GM12891 (cell line): ENCODE data around the gene MYO9B.

Source experiments
- DNase-seq: peaks from one replicate; pipeline ENCODE4 v3.0.0; 2011; ENCODE audit warnings: low spot score; ENCODE audit not compliant: insufficient read length
- FAIRE-seq: peaks from 2 replicates; lab custom pipeline; 2011; peaks lifted over from hg19 to GRCh38; lab: Jason Lieb, UNC
- PAX5 ChIP-seq: IDR thresholded peaks from 2 replicates; pipeline ENCODE4 v1.6.1; 2011; ENCODE audit warnings: low read length, moderate library complexity, mild to moderate bottlenecking; ENCODE audit not compliant: insufficient read depth, severe bottlenecking
- POLR2A ChIP-seq: IDR thresholded peaks from 2 replicates; pipeline ENCODE4 v1.6.1; 2011; ENCODE audit warnings: low read depth, low read length, control low read depth
- POLR2AphosphoS5 ChIP-seq: IDR thresholded peaks from 2 replicates; pipeline ENCODE4 v1.6.1; 2011; ENCODE audit warnings: low read depth, low read length, control low read depth
- POU2F2 ChIP-seq: IDR thresholded peaks from 2 replicates; pipeline ENCODE4 v1.6.1; 2011; ENCODE audit warnings: low read depth, mild to moderate bottlenecking, control low read depth, low read length, moderate library complexity
- SPI1 ChIP-seq: IDR thresholded peaks from 2 replicates; pipeline ENCODE4 v1.6.1; 2011; ENCODE audit warnings: low read depth, low read length, control low read depth
- TAF1 ChIP-seq: IDR thresholded peaks from 2 replicates; pipeline ENCODE4 v1.6.1; 2011; ENCODE audit warnings: low read depth, low read length, control low read depth

The MYO9B gene

DNA sequence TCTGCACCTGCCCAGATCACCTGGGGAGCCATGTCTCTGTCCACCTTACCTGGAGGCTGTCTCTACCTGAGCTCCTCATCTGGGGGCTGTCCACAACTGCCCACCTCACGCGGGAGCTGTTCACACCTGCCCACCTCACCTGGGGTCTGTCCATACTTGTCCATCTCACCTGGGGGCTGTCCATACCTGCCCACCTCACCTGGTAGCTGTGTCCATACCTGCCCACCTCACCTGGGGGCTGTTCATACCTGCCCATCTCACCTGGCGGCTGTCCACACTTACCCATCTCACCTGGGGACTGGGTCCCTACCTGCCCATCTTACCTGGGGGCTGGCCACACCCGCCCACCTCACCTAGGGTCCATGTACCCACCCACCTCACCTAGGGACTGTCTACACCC, 38.9 kb upstream of the MYO9B start:
- TF ChIP-seq POU2F2 (no peak), POLR2AphosphoS5 (no peak), TAF1 (no peak), POLR2A (no peak), PAX5 (no peak), SPI1 (no peak)
- DNase-seq: no peak
- no peak for FAIRE-seq

GRCh38 chr19:17037184-17037583, 38.4 kb upstream of the MYO9B start:
- FAIRE-seq (no peak), DNase-seq (no peak)
- TF ChIP-seq POLR2AphosphoS5: no peak
- no peak for TF ChIP-seq POLR2A
- TF ChIP-seq POU2F2: no peak
- TF ChIP-seq PAX5: no peak
- TF ChIP-seq SPI1: no peak
- no peak for TF ChIP-seq TAF1

GRCh38 chr19:17037966-17038500, 37.5 kb upstream of the MYO9B start:
- TF ChIP-seq POLR2A (no peak), TAF1 (no peak), POU2F2 (no peak), POLR2AphosphoS5 (no peak), SPI1 (no peak), PAX5 (no peak)
- DNase-seq: no peak
- no peak for FAIRE-seq

GRCh38 chr19:17041976-17042375, 33.6 kb upstream of the MYO9B start:
- FAIRE-seq (no peak), DNase-seq (no peak)
- TF ChIP-seq SPI1 (no peak), POLR2A (no peak), POLR2AphosphoS5 (no peak), TAF1 (no peak), PAX5 (no peak), POU2F2 (no peak)

GRCh38 chr19:17043744-17044143, 31.8 kb upstream of the MYO9B start:
- FAIRE-seq (no peak), DNase-seq (no peak)
- TF ChIP-seq POLR2A (no peak), PAX5 (no peak), SPI1 (no peak), POLR2AphosphoS5 (no peak), TAF1 (no peak), POU2F2 (no peak)

GRCh38 chr19:17045907-17046502, 29.6 kb upstream of the MYO9B start:
- no peak for FAIRE-seq
- TF ChIP-seq POU2F2: no peak
- TF ChIP-seq POLR2A: no peak
- no peak for TF ChIP-seq POLR2AphosphoS5
- TF ChIP-seq TAF1: no peak
- TF ChIP-seq PAX5: no peak
- no peak for TF ChIP-seq SPI1
- no peak for DNase-seq

DNA sequence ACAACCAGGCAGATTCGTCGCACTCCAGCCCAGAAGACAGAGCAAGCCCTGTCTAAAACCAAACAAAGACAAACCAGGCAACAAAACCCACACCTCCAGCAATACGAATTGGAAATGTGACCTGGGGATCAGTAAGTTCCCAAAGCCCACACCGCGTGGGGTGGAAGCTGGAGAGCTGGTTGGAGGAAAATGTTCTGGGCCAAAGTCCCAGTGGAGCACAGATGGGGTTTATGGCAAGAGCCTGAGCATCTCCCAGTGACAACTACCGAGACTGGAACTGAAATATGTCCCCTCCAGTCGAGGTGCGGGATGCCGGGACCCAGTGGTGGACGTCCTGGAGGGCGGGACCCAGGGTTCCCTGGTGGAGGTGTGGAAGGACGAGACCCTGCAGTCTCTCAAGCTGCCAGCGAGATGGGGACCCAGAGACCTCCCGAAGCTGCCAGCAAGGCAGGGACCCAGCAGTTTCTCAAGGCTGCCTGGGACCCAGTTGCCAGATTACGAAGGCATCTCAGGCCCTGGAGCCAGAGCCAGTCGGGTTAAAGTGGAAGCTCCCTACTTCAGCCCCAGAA, 26.6 kb upstream of the MYO9B start:
- no peak for TF ChIP-seq POLR2A
- TF ChIP-seq TAF1: no peak
- no peak for TF ChIP-seq PAX5
- no peak for TF ChIP-seq POLR2AphosphoS5
- TF ChIP-seq SPI1: no peak
- no peak for TF ChIP-seq POU2F2
- FAIRE-seq: no peak
- no peak for DNase-seq

GRCh38 chr19:17049711-17050280, 25.8 kb upstream of the MYO9B start:
- FAIRE-seq: no peak
- DNase-seq: no peak
- TF ChIP-seq PAX5: no peak
- no peak for TF ChIP-seq POLR2AphosphoS5
- TF ChIP-seq POLR2A: no peak
- no peak for TF ChIP-seq SPI1
- TF ChIP-seq TAF1: no peak
- no peak for TF ChIP-seq POU2F2

GRCh38 chr19:17052439-17052838, 23.1 kb upstream of the MYO9B start:
- no peak for TF ChIP-seq POLR2A
- no peak for TF ChIP-seq PAX5
- TF ChIP-seq SPI1: no peak
- no peak for TF ChIP-seq TAF1
- TF ChIP-seq POU2F2: no peak
- TF ChIP-seq POLR2AphosphoS5: no peak
- DNase-seq: no peak
- no peak for FAIRE-seq
